ENCODE results near the gene ADRB1. TPM values are rescaled to one million over a fixed set of nuclear protein-coding genes. Genes with fewer than 3 reads are reported as not detected.

Gene ADRB1
- total RNA-seq, 4 donors from 2014 or later: 4.2 to 25.3 (median 12.3) TPM

DNA sequence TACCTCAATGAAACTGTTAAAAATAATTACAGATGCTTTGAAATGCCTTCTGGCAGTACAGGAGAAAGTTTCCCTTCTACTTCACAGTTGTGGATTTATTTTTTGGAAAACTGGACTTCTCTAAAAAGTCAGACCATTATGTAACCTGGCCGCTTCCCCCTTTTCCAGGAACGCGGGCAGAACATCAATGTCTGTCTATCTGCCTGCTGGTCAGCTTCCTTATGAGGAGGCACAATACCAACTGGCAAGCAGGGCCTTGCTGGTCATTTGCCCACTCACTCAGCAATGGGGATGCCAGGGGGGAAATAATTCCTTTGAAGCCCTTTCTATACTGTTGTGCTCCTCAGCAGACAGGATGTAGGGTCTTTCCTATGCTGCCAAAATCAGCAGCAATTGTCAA is 22.5 kb upstream of the ADRB1 start:
- no peaks in the 10 kb centered on the region for H3K36me3 ChIP-seq
- peaks cover 0 to 23% (median 13%) of the 10 kb centered on the region in 4 donors for H3K4me1 ChIP-seq
- no peaks in the 10 kb centered on the region for H3K27me3 ChIP-seq
- H3K4me3 ChIP-seq: no peak overlapping the region
- WGBS: 57% methylated on average over 3 of the region's 3 CpGs
- no peak for DNase-seq (ENCODE audit: extremely low spot score)
- no peak overlapping the region for H3K27ac ChIP-seq (replicated peaks in 1 of 4)
- intact Hi-C loops (cut with DNase I): no loop called here
- no peaks in the 10 kb centered on the region for H3K9me3 ChIP-seq
- TF ChIP-seq EP300 (IDR thresholded peaks at IDR 0.05) (no peak), POLR2A (IDR thresholded peaks at IDR 0.05; ENCODE audit: low read depth) (no peak), POLR2AphosphoS5 (IDR thresholded peaks at IDR 0.05) (no peak)
- TF ChIP-seq, protein P1, sequence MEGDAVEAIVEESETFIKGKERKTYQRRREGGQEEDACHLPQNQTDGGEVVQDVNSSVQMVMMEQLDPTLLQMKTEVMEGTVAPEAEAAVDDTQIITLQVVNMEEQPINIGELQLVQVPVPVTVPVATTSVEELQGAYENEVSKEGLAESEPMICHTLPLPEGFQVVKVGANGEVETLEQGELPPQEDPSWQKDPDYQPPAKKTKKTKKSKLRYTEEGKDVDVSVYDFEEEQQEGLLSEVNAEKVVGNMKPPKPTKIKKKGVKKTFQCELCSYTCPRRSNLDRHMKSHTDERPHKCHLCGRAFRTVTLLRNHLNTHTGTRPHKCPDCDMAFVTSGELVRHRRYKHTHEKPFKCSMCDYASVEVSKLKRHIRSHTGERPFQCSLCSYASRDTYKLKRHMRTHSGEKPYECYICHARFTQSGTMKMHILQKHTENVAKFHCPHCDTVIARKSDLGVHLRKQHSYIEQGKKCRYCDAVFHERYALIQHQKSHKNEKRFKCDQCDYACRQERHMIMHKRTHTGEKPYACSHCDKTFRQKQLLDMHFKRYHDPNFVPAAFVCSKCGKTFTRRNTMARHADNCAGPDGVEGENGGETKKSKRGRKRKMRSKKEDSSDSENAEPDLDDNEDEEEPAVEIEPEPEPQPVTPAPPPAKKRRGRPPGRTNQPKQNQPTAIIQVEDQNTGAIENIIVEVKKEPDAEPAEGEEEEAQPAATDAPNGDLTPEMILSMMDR (IDR thresholded peaks at IDR 0.05): no peak

DNA sequence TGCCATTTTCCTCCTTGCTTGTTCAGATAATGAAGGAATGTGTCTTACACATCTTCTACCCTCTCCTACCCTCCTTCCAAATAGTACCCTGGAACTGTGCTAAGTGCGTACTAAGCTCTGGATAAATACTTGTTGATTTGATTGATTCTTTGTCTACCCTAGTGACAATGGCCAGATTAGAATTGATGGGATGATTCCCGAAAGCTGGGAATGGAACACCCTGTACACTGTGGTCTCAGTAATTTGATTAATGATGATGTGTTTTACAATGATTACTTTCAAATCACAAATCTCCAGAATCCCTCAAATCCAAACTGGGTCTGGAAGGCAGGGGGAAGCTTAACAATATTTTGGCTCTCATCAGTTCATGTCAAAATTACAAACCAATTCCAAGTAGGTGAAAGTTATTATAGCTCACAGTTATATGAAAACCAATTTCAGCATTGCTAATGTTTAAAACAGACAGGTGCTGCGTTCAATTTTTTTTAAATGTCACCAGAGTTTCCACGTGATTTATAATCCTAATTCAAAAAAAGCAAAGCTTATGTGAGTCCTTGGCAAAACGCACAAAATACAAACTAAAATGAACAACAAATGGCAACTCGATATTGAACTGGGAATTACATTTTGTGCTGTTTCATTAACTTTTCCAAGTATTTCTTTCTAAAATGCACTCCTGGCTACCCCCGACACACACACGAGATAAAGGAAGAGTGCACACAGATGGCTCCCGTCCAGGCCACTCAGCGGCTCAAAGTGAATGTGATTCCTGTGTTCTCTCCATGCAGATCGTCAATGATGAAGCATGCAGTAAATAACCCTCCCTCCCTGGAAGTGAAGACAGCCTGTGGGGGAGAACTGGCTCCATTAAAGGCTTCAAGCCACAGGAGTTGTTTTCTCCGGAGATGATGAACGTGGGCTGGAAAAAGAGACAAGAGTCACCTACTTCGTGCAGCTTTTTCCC is 21.7 kb upstream of the ADRB1 start:
- TF ChIP-seq POLR2A (IDR thresholded peaks at IDR 0.05; ENCODE audit: low read depth): no peak
- TF ChIP-seq EP300 (IDR thresholded peaks at IDR 0.05): no peak
- TF ChIP-seq POLR2AphosphoS5 (IDR thresholded peaks at IDR 0.05): no peak
- TF ChIP-seq, protein P1 (IDR thresholded peaks at IDR 0.05): no peak
- Histone ChIP-seq H3K27me3 (no peaks in the 10 kb centered on the region), H3K9me3 (no peaks in the 10 kb centered on the region), H3K27ac (replicated peaks in 1 of 4) (no peak overlapping the region), H3K4me3 (no peak overlapping the region), H3K4me1 (peaks cover 0 to 30% (median 16%) of the 10 kb centered on the region in 4 donors), H3K36me3 (no peaks in the 10 kb centered on the region)
- DNase-seq (ENCODE audit: extremely low spot score): peak; percentile 26
- intact Hi-C loops (cut with DNase I): no loop called here
- 53% methylated on average over 14 of the region's 14 CpGs for WGBS

DNA sequence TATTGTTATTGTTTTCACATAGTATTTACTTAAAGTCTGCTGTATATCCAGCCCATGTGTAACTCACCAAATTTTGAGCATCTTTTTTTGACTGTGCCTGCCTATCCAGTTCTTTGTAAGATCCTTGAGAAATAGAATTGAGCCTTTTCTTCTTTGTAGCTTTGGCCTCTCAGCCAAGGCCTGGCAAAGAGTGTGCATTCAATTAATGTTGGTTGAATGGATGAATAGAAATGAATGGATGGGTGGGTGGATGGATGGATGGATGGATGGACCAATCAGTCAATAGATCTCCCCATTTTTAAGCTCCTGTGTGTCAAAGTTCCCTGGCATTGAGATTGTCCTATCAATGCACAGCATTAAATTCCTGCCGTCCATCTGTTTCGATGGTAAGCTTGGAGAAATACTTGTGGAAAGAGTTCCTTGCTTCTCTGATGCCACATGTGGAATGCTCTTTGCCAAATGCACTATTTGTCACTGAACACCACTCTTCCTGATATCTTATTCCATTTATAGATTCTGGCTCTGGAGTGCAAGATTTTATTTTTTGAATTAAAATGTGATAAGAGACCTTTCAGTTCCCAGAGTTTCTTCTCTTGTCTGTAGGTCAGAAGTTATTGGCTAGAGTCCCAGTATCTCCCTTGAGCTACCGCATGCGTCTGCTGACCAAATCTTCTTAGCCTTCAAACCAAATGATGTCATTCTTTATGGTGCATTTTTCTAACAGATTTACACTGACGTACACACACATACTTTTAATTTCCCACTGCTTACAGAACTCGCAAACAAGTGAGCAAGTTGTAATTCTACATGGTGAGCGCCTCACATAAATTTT is 20.7 kb upstream of the ADRB1 start:
- WGBS: 81% methylated on average over 7 of the region's 7 CpGs
- no peaks in the 10 kb centered on the region for H3K27me3 ChIP-seq
- H3K4me3 ChIP-seq: no peak overlapping the region
- H3K36me3 ChIP-seq: no peaks in the 10 kb centered on the region
- TF ChIP-seq POLR2A (IDR thresholded peaks at IDR 0.05; ENCODE audit: low read depth) (no peak), EP300 (IDR thresholded peaks at IDR 0.05) (no peak), POLR2AphosphoS5 (IDR thresholded peaks at IDR 0.05) (no peak)
- TF ChIP-seq, protein P1 (IDR thresholded peaks at IDR 0.05): no peak
- peaks cover 0 to 30% (median 16%) of the 10 kb centered on the region in 4 donors for H3K4me1 ChIP-seq
- H3K27ac ChIP-seq (replicated peaks in 1 of 4): no peak overlapping the region
- intact Hi-C loops (cut with DNase I): no loop called here
- peak; percentile 14 for DNase-seq (ENCODE audit: extremely low spot score)
- no peaks in the 10 kb centered on the region for H3K9me3 ChIP-seq

DNA sequence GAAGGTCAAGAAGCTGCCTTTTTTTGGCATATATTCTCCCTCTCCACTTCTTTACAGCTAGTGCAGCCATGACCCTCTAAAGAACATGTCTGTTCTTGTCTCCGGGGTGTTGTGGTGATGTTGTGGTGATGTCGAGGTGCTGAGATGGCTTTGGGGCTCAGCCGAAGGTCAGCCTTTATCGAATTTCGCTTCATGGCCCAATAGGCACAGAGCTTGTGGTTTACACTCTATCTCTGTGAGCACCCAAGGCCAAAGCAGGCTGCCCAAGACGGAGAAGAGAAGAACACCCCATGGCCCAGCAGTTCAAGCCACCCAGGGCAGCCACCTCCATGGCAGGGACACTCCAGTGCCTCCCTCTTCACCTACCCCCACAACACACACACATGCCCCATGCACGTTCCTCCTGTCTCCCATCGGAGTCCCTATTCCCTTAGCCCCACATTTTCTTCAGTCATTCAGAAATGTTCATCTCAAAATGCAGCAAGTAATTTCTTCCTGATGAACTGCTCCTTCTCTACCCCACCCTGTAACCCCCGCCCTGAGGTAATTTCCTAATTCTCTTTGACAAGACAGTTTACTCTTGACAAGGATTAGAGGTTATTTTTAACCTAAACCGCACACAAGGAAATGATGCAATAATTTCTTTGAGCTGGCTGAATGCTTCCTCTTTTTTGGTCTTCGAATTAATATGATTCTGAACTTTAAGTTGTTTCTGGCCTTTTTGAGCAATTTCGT is 18.6 kb upstream of the ADRB1 start:
- 69% methylated on average over 12 of the region's 12 CpGs for WGBS
- Histone ChIP-seq H3K27me3 (no peaks in the 10 kb centered on the region), H3K4me1 (peaks cover 0 to 30% (median 16%) of the 10 kb centered on the region in 4 donors), H3K27ac (replicated peaks in 1 of 4) (no peak overlapping the region), H3K36me3 (no peaks in the 10 kb centered on the region), H3K4me3 (no peak overlapping the region), H3K9me3 (no peaks in the 10 kb centered on the region)
- intact Hi-C loops (cut with DNase I): no loop called here
- peak; percentile 84 for DNase-seq (ENCODE audit: extremely low spot score)
- TF ChIP-seq POLR2AphosphoS5 (IDR thresholded peaks at IDR 0.05) (no peak), POLR2A (IDR thresholded peaks at IDR 0.05; ENCODE audit: low read depth) (no peak), EP300 (IDR thresholded peaks at IDR 0.05) (no peak)
- TF ChIP-seq, protein P1 (IDR thresholded peaks at IDR 0.05): no peak
